Caco-2 (cell line): ENCODE results near the gene ATP8A2. TPM values are rescaled to one million over a fixed set of nuclear protein-coding genes. Genes with fewer than 3 reads are reported as not detected.

Experiments
- BruUV-seq: library from RNA; stranded (reverse); fragments of 400-500 nt; replicated peaks from 2 replicates; lab custom pipeline; 2021; lab: Mats Ljungman, UMichigan
- CTCF ChIA-PET: fragments of 300-600 bp; sonication (Branson Sonifier 250); formaldehyde crosslinking; loops from one replicate; lab custom pipeline; 2022; ENCODE audit warnings: antibody characterized with exemption; lab: Charles Lee
- POLR2A ChIA-PET: fragments of 300-600 bp; sonication (Branson Sonifier 250); formaldehyde crosslinking; loops from one replicate; lab custom pipeline; 2022; ENCODE audit warnings: antibody characterized with exemption; lab: Charles Lee
- DNase-seq, 2 experiments: peaks; one replicate each; pipeline versions ENCODE4 v3.0.0 to v3.0.0-alpha.2; 2020 to 2022
- H3K27me3 ChIP-seq: replicated peaks from 2 replicates; pipeline ENCODE4 v1.6.0; 2011; ENCODE audit warnings: low read length; ENCODE audit not compliant: control insufficient read depth, insufficient read depth
- H3K36me3 ChIP-seq: 2 replicates; pipeline ENCODE4 v1.5.1; 2011; ENCODE audit warnings: low read length; ENCODE audit not compliant: control insufficient read depth, insufficient read depth
- H3K4me1 ChIP-seq: fragments of 250-450 bp; sonication (Bioruptor Pico); 2 replicates; pipeline ENCODE4 v1.5.1; 2020; ENCODE audit warnings: mild to moderate bottlenecking
- H3K4me3 ChIP-seq: 2 replicates; pipeline ENCODE4 v1.5.1; 2011; ENCODE audit warnings: low read depth, mild to moderate bottlenecking, control low read depth, low read length
- H3K9me3 ChIP-seq: fragments of 250-450 bp; sonication (Bioruptor Pico); 2 replicates; pipeline ENCODE4 v1.5.1; 2020; ENCODE audit warnings: mild to moderate bottlenecking, moderate library complexity
- H3K27ac Mint-ChIP-seq: one replicate; pipeline ENCODE4 v1.8.0; 2022; ENCODE audit warnings: mixed read lengths; ENCODE audit not compliant: unreplicated experiment
- H3K27me3 Mint-ChIP-seq: one replicate; pipeline ENCODE4 v1.8.0; 2022; ENCODE audit warnings: mixed read lengths; ENCODE audit not compliant: insufficient read depth, unreplicated experiment
- H3K36me3 Mint-ChIP-seq: one replicate; pipeline ENCODE4 v1.8.0; 2022; ENCODE audit warnings: mild to moderate bottlenecking, mixed read lengths; ENCODE audit not compliant: insufficient read depth, unreplicated experiment
- H3K4me1 Mint-ChIP-seq: one replicate; pipeline ENCODE4 v1.8.0; 2022; ENCODE audit warnings: low read depth, mixed read lengths; ENCODE audit not compliant: unreplicated experiment
- H3K4me3 Mint-ChIP-seq: one replicate; pipeline ENCODE4 v1.8.0; 2022; ENCODE audit warnings: mild to moderate bottlenecking, moderate library complexity, mixed read lengths; ENCODE audit not compliant: unreplicated experiment
- H3K9me3 Mint-ChIP-seq: one replicate; pipeline ENCODE4 v1.8.0; 2022; ENCODE audit warnings: mixed read lengths; ENCODE audit not compliant: unreplicated experiment
- intact Hi-C: fragments of 100-400 bp; cut with micrococcal nuclease; formaldehyde crosslinking; loops from one replicate; pipeline ENCODE4 v1.10.0; 2022; ENCODE audit not compliant: unreplicated experiment
- total RNA-seq: library from RNA; stranded (reverse); gene quantifications from 2 replicates; pipeline ENCODE4 v1.2.3, GENCODE V29; 2022
- TF ChIP-seq, protein P1 (sequence below), 2 experiments: fragments of 200-600 bp in 1 of 2; IDR thresholded peaks; 1 replicate in 1 of 2; 2 replicates in 1 of 2; pipeline versions ENCODE4 v1.5.1 to v1.8.0; 2011 to 2022; ENCODE audit warnings: antibody characterized with exemption in 1 of 2, control low read depth in 1 of 2, inconsistent platforms in 1 of 2, low read depth in 1 of 2, low read length in 1 of 2, mild to moderate bottlenecking in 1 of 2, moderate library complexity in 1 of 2; ENCODE audit not compliant: insufficient read depth in 1 of 2, severe bottlenecking in 1 of 2, unreplicated experiment in 1 of 2

The ATP8A2 gene
- total RNA-seq, 1 experiment from 2014 or later, result 0.05 TPM

DNA sequence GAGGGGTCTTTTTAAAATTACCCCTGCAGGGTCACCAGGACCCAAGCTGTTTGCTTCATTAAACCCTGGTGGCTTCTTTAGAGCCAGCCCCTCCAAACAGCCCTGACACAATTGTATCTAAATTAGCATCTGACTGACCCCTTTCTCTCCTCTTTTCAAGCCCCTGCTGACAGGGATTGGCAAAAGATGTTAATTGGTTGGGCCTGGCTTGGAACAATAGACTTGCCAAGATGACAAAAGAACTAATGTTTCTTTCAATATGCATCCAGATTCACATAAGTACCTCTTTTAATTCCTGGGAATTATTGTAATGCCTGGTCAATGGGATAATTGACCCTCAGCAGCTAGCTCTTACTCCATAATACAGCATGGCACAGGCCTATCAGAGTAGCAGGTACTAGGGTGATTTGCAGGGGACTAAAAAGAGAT is 539.2 kb downstream of the ATP8A2 start:
- Mint-ChIP-seq H3K9me3 (no peaks in the 10 kb centered on the region), H3K27me3 (no peaks in the 10 kb centered on the region), H3K27ac (no peak overlapping the region), H3K4me1 (no peaks in the 10 kb centered on the region), H3K4me3 (no peak overlapping the region), H3K36me3 (no peaks in the 10 kb centered on the region)
- Histone ChIP-seq H3K9me3 (no peaks in the 10 kb centered on the region), H3K4me1 (peaks cover 17% of the 10 kb centered on the region), H3K36me3 (no peaks in the 10 kb centered on the region), H3K4me3 (no peak overlapping the region), H3K27me3 (no peaks in the 10 kb centered on the region)
- intact Hi-C loops, result loop anchor here (1.0 kb wide), 1 partner anchor 56 kb away; no protein-coding TSS in a partner anchor
- POLR2A ChIA-PET, result no interaction called here
- BruUV-seq, result no TSS peak
- TF ChIP-seq, protein P1, sequence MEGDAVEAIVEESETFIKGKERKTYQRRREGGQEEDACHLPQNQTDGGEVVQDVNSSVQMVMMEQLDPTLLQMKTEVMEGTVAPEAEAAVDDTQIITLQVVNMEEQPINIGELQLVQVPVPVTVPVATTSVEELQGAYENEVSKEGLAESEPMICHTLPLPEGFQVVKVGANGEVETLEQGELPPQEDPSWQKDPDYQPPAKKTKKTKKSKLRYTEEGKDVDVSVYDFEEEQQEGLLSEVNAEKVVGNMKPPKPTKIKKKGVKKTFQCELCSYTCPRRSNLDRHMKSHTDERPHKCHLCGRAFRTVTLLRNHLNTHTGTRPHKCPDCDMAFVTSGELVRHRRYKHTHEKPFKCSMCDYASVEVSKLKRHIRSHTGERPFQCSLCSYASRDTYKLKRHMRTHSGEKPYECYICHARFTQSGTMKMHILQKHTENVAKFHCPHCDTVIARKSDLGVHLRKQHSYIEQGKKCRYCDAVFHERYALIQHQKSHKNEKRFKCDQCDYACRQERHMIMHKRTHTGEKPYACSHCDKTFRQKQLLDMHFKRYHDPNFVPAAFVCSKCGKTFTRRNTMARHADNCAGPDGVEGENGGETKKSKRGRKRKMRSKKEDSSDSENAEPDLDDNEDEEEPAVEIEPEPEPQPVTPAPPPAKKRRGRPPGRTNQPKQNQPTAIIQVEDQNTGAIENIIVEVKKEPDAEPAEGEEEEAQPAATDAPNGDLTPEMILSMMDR (IDR thresholded peaks at IDR 0.05; ENCODE audit: insufficient read depth in 1 of 2, low read depth in 1 of 2, low read length in 1 of 2, severe bottlenecking in 1 of 2, unreplicated experiment in 1 of 2), result no peak
- DNase-seq, result no peak
- CTCF ChIA-PET, result no interaction called here

DNA sequence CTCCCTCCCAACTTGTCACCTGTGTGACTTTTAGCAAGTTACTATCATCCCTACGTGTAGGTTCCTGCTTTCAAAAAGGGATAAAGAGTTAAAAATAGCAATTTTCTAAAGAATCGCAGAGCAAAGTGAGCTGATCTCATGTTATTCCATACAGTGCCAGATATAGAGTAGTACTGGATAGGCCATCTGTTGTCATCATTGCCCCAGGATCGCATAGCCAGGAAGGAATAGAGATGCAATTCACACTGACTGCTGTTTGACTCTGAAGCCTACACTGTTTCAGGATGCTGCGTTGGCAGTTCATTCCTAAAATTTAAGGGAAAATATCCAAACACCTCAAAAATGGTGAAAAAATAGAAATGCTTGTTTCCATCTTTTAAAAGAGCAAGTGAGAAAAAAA is 541.2 kb downstream of the ATP8A2 start:
- intact Hi-C loops, result no loop called here
- no peaks in the 10 kb centered on the region for H3K27me3 Mint-ChIP-seq
- Histone ChIP-seq H3K36me3 (no peaks in the 10 kb centered on the region), H3K4me1 (peaks cover 17% of the 10 kb centered on the region), H3K27me3 (no peaks in the 10 kb centered on the region), H3K9me3 (no peaks in the 10 kb centered on the region), H3K4me3 (no peak overlapping the region)
- no peak for DNase-seq
- no peak overlapping the region for H3K4me3 Mint-ChIP-seq
- no peaks in the 10 kb centered on the region for H3K4me1 Mint-ChIP-seq
- H3K36me3 Mint-ChIP-seq, result no peaks in the 10 kb centered on the region
- ChIA-PET CTCF (no interaction called here), POLR2A (no interaction called here)
- no peaks in the 10 kb centered on the region for H3K9me3 Mint-ChIP-seq
- no TSS peak for BruUV-seq
- no peak overlapping the region for H3K27ac Mint-ChIP-seq
- TF ChIP-seq, protein P1 (IDR thresholded peaks at IDR 0.05; ENCODE audit: insufficient read depth in 1 of 2, low read depth in 1 of 2, low read length in 1 of 2, severe bottlenecking in 1 of 2, unreplicated experiment in 1 of 2), result no peak

DNA sequence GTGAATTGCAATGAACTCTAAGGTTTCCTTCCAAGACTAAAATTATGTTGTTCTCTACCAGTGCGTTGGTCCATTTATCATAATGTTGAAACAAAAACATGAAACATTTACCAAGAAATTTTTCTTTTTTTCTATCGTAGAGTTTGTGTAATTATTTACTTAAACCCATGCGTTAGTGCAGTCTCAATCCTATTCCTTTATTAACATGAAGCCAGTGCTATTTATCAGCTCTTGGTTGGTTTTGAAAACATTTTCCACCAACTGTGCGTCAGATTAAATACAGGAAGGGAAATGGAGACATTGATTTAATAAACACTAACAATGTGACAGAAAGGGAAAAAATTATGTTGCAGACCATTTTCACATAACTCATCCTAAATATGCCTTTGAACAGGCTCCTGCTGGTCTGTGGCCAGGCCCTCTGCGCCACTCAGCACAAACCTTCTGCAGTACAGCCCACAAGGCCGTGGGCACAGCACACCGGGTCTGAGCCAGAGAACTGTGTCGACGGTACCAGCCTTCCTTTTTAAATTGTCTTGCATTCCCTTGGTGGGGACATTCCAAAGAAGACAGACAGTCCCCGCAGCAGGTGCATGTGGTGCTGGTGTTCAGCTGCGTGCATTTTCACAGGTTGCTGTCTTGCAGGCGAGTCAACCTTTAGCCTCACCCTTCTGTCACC is 544.2 kb downstream of the ATP8A2 start:
- Mint-ChIP-seq H3K4me3 (no peak overlapping the region), H3K9me3 (no peaks in the 10 kb centered on the region), H3K4me1 (no peaks in the 10 kb centered on the region), H3K27me3 (no peaks in the 10 kb centered on the region), H3K36me3 (no peaks in the 10 kb centered on the region), H3K27ac (no peak overlapping the region)
- BruUV-seq, result no TSS peak
- CTCF ChIA-PET, result no interaction called here
- DNase-seq, result no peak
- TF ChIP-seq, protein P1 (IDR thresholded peaks at IDR 0.05; ENCODE audit: insufficient read depth in 1 of 2, low read depth in 1 of 2, low read length in 1 of 2, severe bottlenecking in 1 of 2, unreplicated experiment in 1 of 2), result no peak
- no peak overlapping the region for H3K4me3 ChIP-seq
- no peaks in the 10 kb centered on the region for H3K36me3 ChIP-seq
- no peaks in the 10 kb centered on the region for H3K9me3 ChIP-seq
- POLR2A ChIA-PET, result no interaction called here
- H3K27me3 ChIP-seq, result no peaks in the 10 kb centered on the region
- intact Hi-C loops, result no loop called here
- H3K4me1 ChIP-seq, result peaks cover 4% of the 10 kb centered on the region
